Activated T-cell treated with anti-CD3 and anti-CD28 coated beads for 48 hours (primary cell): ENCODE data around the gene FNDC1.

Source experiments
- DNase-seq: peaks from one replicate; pipeline ENCODE4 v3.0.0-alpha.2; 2020; ENCODE audit warnings: low read depth

Gene FNDC1

DNA sequence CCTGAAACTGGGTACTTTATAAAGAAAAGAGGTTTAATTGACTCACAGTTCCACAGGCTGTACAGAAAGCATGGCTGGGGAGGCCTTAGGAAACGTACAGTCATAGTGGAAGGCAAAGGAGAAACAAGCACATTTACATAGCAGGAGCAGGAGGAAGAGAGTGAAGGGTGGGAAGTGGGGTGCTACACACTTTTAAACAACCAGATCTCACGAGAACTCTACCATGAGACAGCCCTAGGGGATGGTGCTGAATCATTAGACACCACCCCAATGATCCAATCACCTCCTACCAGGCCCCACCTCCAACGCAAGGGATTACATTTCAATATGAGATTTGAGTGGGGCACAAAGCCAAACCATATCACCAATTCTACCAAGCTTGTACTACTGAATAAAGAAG lies 7.4 kb upstream of the FNDC1 start:
- no peak for DNase-seq

DNA sequence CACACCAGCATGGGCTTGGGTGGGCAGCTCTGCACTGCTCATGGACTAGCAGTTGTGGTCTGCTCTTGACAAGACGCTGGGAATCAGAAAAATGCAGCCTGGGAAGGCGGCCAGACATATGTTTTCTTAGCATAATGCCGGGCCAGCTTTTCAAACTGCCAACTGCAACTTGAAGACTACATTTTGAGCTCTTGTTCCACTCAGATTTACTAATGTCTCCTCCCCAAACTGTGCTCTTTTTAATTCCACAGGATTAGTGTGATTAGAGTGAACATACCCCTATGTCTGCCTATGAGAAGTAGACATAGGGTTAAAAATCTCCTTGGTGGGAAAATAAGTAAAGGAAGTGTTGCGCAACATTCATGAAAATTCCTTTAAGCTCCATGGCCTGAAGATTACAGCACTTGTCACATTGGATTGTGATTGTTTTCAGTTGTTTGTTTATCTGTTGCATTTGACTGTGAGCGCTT lies 5.3 kb upstream of the FNDC1 start:
- no peak for DNase-seq

DNA sequence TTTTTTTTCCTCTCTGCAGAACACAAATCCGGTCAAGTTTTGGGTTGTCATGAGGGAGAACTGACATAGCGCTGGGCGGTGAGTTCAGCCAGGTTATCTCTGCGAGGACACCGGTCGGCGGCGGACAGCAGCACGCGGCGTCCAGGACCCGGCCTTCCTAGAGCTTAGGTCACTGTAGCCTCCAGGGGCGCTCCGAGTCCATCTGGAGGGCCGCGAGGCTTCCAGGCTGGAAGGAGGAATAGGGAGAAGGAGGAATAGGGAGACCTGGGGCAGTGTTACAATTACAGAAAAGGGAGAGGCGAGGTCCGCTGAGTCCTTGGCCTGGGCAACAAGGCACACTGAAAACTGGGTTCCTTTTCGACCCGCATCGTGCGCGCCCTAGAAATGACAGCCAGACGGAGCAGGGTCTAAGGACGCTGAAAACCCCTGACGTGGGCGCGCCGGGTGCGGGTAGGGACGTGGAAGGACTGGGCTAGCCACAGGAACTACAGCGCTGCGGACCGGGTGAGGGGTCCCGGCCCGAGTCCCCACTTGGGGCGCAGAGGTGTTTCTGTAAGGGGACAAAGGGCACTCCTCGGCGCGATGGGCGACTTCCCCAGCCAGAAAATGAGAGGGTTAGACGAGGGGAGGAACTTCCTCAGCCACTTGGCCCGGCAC lies 536 bp upstream of the FNDC1 start:
- DNase-seq: peak; percentile 6

DNA sequence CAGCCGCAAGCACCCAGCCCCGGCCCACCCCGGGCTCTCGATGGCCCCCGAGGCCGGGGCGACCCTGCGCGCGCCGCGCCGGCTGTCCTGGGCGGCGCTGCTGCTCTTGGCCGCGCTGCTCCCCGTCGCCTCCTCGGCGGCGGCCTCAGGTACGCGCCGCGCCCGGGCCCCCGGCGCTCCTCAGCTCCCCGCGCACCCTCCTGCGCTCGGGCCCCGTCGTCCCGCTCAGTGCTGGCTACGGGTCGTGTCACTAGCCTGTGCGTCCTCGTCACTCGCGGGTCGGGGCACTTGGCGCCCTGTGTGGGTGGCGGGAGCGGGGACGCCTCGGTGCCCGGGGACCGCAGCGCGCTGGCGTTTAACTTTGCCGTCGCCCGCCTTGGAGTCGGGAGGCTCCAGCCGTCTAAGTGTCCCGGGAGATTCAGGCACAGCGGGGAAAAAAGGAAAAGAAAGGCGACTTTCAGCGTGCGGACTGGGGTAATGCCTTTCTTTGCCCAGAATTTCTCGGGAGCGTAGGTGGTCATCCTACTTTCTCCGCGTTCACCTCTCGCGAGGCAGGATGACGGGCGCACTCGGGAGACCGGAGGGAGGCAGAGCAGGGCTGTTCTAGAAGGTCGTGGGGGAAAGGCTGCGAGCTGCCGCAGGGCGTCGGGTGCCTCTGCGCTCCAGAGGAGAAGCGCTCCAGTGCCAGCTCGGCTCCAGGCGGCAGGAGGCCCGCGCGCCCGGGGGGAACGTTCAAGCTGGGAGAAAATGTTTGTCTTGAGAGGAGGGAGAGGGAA lies 545 bp downstream of the FNDC1 start:
- peak; percentile 18 for DNase-seq

DNA sequence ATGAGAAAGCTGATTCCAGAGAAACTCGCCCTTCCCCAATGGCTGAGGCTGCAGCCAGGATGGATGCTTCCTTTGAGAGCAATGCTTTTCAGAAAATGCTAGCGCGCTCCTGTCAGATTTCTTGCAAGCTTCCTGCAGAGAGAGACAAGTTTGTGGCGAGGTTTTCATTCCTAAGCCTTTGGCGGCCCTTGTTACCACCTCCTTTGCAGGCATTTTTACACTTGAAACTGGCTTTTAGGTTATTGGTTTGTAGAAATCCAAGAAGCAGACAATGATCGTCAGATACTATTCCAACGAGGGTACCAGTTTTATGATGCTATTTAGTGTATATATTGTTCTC lies 1.1 kb downstream of the FNDC1 start:
- DNase-seq: no peak

DNA sequence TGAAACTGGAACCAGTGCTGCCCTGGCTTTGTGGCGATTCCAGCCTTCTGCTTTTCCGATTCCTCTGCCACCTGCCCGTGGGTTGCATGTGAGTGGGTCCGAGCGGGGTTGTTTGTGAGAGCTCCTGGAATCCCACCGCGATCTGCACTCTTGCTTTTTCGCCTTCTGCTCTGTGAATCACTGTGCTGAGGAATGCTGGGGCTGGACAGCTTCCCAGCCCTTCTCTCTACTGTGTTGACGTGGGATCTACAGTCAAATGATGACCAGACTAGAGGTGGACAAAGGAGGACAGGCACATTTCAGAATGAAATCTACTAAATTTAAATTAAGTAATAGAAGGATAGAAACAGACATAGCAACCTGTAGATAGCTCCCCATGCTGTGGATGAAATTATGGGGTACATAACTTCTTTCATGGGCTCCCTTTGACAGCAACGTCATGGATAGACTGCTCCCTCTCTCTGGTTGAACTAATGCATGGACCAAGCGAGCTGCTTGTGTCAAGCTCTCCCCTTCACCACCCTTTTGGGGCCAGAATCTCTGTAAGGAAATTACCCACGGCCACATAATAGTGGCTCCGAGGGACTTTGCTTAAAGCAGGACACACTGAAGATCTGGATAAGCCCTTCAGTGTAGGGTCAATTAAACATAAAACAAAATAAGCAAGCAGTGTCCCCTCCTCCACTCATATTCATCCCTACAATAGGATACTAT lies 2.0 kb downstream of the FNDC1 start:
- DNase-seq: no peak

DNA sequence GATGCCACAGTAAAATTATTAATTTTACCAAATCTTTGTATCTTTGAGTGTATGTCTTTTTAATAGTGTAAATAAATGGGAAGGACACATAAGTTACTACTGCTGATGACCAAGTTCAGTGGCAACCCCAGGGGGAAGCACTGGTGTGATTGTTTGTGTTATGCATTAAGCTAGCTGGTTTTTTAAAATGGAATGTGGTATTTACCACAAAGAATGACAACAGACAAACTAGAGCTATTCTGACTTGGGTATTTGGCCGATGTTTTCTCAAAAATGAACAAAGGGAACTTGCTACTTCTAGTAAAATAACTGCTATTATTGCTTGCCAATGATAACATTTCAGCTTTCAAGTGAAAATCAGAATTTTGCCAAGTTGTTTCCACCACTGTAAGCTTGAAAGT lies 2.9 kb downstream of the FNDC1 start:
- no peak for DNase-seq

DNA sequence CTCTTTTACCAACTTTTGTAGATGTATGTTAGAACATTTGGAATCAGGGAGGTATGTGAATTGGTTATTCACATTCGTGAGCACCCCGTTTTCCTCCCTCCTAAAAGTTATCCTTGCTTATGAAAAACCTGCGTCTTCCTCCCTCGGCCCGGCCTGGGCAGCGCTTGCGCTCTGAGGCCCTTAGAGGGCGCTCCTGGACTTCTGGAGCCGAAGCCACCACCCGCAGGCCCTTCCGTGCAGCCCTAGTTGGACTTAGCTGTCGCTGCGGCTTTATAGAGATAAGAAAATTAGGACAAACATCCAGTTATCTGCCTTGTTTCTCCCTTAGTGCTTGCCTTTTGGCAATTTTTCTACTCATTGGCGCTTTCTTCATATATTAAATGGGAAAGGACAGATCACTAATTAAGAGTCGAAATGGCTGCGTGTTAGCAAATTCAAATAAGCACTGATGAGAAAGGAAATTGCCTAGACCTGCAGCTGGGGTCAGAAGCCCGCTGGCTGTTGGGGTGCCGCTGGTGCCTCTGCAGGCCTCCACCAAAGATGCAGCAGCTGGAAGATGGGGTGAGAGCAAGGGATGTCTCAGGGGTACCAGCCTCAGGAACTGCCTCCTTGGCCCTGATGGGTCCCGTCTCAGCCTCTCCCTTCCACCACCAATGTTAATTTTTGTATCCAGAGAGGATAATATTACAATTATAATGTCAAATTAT lies 5.2 kb downstream of the FNDC1 start:
- peak; percentile 73 for DNase-seq

DNA sequence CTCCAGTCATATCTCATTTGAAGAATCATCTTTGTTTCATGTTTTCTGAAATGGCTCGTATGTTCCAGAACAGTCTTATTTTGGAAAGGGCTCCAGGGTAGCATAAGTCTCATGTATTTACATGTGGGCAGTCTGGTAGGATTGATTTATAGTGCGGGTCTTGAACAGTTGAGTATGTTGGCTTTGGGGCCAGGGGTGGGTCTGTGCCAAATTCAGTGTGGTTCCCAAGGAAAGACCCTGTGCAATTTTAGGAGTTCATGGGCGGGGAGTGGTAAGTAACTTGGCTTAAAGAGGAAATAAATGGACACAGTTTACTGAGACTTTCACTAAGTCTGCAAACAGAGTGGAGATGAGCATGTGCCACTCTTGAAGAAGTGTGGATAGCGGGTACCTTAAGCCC lies 7.7 kb downstream of the FNDC1 start:
- DNase-seq: no peak

DNA sequence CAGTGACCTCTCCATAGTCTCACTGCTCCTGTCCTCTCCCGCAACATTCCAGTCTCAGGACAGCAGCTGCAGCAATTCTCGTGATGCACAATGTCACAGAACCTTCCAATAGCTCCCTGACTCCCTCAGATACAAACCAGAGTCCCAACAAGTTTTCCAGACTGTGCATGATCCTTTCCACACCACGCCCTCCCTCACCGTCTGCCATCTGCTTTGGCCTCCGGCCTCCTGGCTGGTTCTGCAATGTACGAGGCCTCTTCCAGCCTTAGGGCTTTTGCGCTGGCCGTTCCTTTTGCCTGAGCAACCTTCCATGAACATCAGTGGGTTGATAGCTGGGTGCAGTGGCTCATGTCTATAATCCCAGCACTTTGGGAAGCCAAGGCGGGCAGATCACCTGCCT lies 9.6 kb downstream of the FNDC1 start:
- DNase-seq: no peak

DNA sequence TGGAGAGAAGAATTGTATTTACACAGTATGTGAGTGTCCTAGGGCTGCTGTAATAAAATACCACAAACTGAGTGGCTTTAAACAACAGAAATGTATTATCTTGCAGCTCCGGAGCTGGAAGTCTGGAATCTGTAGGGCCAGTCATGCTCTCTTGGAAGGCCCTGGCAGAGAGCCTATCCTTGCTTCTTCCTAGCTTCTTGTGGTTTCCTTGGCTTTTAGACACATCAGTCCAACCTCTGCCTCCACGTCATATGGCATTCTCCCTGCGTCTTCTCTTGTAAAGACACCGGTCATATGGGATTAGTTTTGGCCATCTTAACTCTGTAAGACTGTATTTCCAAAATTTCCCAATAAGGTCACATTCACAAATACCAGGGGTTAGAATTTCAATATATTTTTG lies 10.8 kb downstream of the FNDC1 start:
- no peak for DNase-seq

DNA sequence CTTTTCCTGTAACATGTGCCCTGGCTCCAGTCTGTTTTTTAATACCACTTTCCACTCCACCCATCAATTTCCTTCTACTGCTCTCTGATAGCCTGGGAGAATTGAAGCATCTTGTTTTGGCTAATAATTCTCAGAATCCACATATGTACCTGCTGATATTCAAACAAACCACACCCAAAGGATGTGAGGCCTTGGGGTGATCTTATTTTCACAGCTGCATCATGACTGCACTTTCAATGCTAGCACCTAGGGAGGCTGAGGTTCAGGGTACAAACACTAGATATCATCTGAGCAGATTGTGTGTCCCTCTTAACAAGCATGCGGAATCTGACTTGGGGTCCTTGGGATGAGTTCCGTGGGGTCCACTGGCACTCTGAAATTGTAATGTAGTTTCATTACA lies 12.7 kb downstream of the FNDC1 start:
- no peak for DNase-seq

DNA sequence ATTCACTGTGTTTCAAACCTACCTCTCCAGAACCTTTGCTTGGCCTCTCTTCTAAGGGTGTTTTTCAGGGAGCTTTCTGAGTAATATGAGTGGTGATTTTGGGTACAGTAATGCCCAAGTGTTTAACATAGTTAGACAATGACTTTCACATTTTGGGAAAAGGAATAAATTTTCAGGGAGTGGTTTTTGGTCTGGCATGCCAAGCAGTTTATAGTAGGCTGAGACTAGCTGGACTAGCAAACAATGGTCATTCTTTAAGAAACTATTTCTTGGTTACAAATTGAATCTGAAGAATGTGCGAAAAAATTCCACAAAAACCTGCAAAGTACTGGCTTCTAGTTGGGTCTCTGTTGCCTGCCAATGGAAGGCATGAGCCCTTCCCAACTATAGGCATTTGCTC lies 15.4 kb downstream of the FNDC1 start:
- no peak for DNase-seq

DNA sequence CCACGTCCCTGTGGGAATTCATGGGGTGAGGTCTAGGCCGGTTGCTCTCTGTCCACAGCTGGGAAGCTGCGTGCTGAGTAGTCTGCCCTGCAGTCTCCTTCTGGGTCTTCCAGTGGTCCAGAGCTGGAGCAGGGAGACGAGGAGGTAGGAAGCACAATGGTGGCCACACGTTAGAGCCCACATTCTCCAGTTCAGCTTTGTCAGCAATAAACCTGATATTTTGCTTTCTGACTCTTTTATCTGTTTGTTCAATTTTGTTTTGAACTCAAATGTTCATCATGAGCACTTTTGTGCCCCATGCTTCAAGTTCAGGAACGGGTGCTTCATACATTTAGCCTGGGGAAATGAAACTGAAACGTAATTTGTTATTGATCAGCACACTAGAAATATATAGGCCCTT lies 21.3 kb downstream of the FNDC1 start:
- no peak for DNase-seq

DNA sequence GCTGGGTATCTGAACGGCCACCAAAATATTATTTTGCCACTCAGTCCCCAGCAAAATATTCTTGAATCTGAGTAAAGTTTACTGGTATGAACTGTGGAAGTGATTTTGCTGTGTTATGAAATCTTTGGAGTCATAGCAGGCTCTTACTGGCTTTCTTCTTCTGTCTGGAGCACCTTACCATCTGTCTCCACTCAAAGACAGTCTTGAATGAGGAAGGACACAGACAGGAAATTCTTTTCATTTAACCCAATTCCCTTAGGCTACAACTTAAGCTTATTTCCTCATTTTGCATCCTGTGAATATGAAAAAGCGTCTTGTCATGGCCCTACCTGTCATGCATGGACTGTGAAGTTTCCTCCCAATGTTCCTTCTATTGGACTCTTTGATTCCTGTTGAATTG lies 24.7 kb downstream of the FNDC1 start:
- no peak for DNase-seq

DNA sequence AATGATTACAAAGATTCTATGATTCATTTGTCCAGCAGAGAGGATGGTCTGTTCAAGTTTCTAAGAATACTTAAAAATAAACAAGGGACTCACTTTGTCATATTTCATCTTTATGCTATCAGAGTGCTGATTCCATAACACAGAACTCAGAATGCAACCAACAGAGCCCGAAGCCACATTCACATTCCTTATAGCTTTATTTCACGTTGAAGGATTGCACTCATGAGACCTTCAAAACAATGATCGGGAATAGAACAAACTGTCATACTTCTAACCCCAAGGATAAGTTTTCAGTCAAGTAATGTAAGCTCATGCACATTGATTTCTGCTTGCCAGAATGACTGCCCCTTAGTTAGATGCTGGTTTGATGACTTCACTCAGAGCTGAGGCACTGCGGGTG lies 25.2 kb downstream of the FNDC1 start:
- no peak for DNase-seq

DNA sequence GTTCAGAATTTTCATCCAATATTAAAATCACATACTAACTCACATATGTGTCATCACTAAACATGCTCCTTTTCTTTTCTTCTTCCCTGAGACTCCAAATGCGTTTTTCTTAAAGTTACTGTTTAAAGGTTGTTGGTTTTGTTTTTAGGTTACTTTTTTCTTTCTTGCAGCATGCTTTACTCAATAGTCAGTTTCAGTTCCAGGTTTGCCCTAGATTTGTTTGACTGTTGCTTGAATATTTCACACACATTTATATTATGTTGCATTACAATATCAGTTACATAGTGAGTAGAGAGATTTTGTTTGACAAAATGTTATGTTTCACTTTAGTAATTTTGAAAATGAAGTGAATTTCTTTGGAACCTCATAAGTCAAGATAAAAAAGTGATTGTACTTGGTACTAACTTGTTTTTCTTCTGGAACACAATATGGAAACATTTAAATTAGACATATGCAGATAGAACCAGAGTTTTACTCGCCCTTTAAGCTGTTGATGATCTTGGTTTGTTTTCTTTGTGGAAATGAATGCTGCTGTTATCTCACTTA lies 27.3 kb downstream of the FNDC1 start:
- no peak for DNase-seq

DNA sequence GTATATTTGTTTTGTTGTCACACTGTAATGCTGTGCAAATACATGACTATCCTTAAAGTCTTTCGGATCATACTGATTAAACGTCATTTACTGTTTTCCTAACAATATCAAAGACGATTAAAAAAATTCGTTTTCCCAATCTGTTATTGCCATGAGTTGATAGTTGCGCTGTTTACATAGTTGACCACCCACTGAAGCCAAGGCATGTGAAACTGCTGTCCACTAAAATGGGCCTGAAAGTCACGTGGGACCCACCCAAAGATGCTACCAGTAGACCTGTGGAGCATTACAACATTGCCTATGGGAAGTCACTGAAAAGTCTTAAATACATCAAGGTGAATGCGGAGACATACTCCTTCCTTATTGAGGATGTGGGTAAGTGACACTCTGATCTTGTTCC lies 28.1 kb downstream of the FNDC1 start:
- DNase-seq: no peak

DNA sequence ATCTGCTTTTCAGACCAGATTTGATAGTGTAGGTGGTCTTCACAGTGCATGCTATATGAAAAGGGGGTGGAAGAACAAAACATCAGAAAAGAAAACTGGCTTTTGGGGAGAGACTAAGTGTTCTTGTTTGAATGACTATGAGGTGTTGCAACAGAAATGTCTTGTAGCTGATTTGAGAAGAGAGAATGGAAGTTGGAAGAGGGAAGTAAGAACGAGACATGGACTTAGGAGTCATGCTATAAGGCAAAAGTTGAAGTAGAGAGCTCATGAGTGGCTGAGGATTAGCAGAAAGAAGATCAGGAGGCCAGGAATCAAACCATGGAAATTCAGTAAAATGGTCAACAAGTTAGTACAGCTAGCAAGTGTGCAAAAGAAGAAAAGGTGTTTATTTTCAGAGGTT lies 32.1 kb downstream of the FNDC1 start:
- no peak for DNase-seq

DNA sequence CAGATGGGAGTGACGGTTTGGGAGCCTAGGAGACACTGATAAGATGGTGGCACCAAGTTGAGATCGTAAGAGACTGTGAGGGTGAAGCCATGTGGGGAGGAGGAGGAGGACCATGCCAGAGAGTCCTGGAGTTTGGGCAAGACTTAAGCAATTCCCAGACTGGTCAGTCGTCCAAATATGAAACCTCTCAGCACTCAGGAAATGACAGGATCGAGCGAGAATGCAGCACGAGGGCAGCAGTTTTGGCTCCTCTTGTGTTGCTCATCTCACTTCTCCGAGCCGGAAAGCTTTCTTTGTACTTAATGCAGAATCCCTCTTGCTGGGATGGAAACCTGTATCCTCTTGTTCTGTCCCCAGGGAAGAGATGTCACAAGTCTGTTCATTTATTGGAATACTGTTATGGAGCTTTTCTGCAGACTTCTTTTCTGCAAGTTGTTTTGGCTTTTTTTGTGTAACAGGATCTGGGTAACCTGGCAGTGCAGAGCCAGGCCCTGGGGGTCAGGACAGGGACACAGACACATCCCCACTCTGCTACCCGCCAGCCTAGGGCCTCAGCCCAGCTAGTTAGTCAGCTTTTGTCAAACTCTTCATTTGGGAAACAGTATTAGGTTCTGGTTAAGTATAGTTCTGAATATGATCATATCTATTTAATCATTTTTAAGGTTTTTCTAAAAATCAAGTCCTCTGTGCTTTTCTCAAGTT lies 34.3 kb downstream of the FNDC1 start:
- no peak for DNase-seq

DNA sequence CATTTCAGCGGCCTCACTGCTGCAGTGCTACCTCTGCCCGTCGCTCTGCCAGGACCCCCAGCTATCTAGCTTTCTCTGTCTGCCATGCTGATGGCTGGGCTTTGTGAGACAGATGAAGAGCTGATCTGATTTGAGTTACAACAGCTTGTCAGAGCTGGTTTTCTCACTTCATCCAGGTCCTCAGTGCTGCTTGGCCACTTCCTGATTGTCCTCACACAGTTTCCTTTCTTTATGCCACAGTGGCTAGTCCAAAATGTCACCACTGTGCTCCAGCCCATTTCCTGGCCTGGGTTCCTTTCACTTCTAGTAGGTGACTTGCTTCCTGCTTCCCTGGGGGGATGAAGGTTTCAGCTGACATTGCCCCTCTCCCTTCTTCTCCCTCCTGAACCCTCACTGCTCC lies 35.4 kb downstream of the FNDC1 start:
- DNase-seq: no peak

DNA sequence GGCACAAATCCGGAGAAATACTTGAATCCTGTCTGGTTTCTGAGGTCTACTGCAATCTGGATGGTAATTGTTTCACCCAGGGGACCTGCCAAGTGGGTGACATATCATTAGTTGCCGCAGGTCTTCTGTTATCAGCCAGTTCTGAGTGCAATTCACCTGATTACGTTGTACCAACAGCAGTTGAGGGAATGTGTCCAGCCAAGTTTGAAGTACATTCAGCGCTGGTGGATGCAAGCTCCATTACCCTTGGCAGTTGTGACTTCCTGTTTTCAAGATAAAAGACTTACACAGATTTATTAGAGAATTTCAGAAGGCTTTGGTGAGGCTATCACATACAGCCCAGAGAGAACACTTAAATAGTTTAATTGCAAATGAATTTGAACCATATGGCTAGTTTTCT lies 42.8 kb downstream of the FNDC1 start:
- no peak for DNase-seq
